SJCRH30 (cell line): ENCODE results near the gene TBC1D22A. TPM values are rescaled to one million over a fixed set of nuclear protein-coding genes. Genes with fewer than 3 reads are reported as not detected.

Source experiments
- DNase-seq, 2 experiments: peaks; one replicate each; pipeline ENCODE4 v3.0.0-alpha.2; 2015 to 2020
- H3K27ac ChIP-seq: fragments of 250-450 bp; sonication (Bioruptor Pico); 2 replicates; pipeline ENCODE4 v1.5.1; 2020; ENCODE audit warnings: mild to moderate bottlenecking, moderate library complexity
- H3K27me3 ChIP-seq: fragments of 250-450 bp; sonication (Bioruptor Pico); 2 replicates; pipeline ENCODE4 v1.5.1; 2020; ENCODE audit warnings: mild to moderate bottlenecking, moderate library complexity
- H3K36me3 ChIP-seq: fragments of 250-450 bp; sonication (Bioruptor Pico); 2 replicates; pipeline ENCODE4 v1.5.1; 2020; ENCODE audit warnings: mild to moderate bottlenecking, moderate library complexity
- H3K4me1 ChIP-seq: fragments of 250-450 bp; sonication (Bioruptor Pico); 2 replicates; pipeline ENCODE4 v1.5.1; 2020; ENCODE audit warnings: mild to moderate bottlenecking, moderate library complexity
- H3K4me3 ChIP-seq: fragments of 250-450 bp; sonication (Bioruptor Pico); 2 replicates; pipeline ENCODE4 v1.5.1; 2020; ENCODE audit warnings: mild to moderate bottlenecking, moderate library complexity
- H3K9me3 ChIP-seq: fragments of 250-450 bp; sonication (Bioruptor Pico); replicated peaks from 2 replicates; pipeline ENCODE4 v1.5.1; 2020; ENCODE audit warnings: mild to moderate bottlenecking, moderate library complexity
- total RNA-seq: library from RNA; depleted of rRNA; stranded (reverse); fragments of >200 nt; shearing (Covaris generic); gene quantifications from 2 replicates; pipeline ENCODE4 v1.2.3, GENCODE V29; 2014

Gene TBC1D22A
- total RNA-seq, 1 experiment from 2014 or later, result 8.9 TPM

DNA sequence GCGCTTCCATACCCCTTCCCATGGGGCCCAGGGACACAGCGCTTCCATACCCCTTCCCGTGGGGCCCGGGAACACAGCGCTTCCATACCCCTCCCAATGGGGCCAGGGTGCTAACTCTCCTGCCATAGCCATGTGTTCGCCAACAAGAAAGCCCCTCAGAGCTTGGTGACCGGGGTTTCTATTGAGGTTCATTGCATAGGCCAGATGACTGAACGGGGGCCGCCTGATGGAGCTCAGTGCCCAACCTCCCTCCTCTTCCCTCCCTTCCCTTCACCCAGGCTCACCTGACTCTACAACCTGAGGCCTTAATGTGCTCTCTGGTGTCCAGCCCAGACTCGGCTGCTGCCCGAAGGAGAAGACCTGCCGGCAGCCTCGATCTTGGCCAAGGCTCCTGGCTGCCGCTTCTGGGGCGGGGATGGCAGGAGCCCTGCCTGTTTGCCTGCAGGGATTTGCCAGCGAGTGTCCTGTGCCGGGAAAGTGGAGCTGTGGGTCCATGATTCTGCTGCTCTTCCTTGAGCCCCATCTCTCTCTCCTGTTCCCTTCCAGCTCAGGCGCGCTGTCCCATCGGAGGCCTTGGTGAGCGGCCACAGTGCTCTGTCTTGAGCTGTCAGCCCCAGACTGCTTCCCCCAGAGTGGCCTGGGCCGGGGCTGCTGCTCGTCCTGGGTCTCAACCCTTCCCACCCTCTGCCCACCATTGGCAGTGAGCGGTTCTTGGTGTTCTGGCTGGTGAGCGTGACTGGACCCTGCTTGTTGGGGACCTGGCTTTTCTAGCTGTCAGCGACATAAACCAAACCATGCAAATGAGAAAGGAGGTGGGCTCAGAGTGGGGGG lies 267.0 kb downstream of the TBC1D22A start:
- Histone ChIP-seq H3K9me3 (no peaks in the 10 kb centered on the region), H3K27me3 (no peaks in the 10 kb centered on the region), H3K4me3 (no peak overlapping the region), H3K4me1 (no peaks in the 10 kb centered on the region), H3K27ac (no peak overlapping the region), H3K36me3 (no peaks in the 10 kb centered on the region)
- no peak for DNase-seq

GRCh38 chr22:47030143-47030661 lies 267.8 kb downstream of the TBC1D22A start:
- Histone ChIP-seq H3K27ac (no peak overlapping the region), H3K27me3 (no peaks in the 10 kb centered on the region), H3K4me3 (no peak overlapping the region), H3K36me3 (no peaks in the 10 kb centered on the region), H3K4me1 (no peaks in the 10 kb centered on the region), H3K9me3 (no peaks in the 10 kb centered on the region)
- no peak for DNase-seq

GRCh38 chr22:47030881-47031627 lies 268.6 kb downstream of the TBC1D22A start:
- no peaks in the 10 kb centered on the region for H3K27me3 ChIP-seq
- H3K9me3 ChIP-seq, result no peaks in the 10 kb centered on the region
- no peaks in the 10 kb centered on the region for H3K4me1 ChIP-seq
- DNase-seq, result no peak
- H3K27ac ChIP-seq, result no peak overlapping the region
- H3K36me3 ChIP-seq, result no peaks in the 10 kb centered on the region
- H3K4me3 ChIP-seq, result no peak overlapping the region

- Histone ChIP-seq H3K9me3 (no peaks in the 10 kb centered on the region), H3K27me3 (no peaks in the 10 kb centered on the region), H3K36me3 (no peaks in the 10 kb centered on the region), H3K4me1 (no peaks in the 10 kb centered on the region), H3K4me3 (no peak overlapping the region), H3K27ac (no peak overlapping the region)
- DNase-seq, result no peak
Measured at GRCh38 chr22:47031628-47031915, 269.1 kb downstream of the TBC1D22A start.

GRCh38 chr22:47032091-47032943 lies 269.9 kb downstream of the TBC1D22A start:
- Histone ChIP-seq H3K27me3 (no peaks in the 10 kb centered on the region), H3K4me1 (no peaks in the 10 kb centered on the region), H3K27ac (no peak overlapping the region), H3K4me3 (no peak overlapping the region), H3K36me3 (no peaks in the 10 kb centered on the region), H3K9me3 (no peaks in the 10 kb centered on the region)
- no peak for DNase-seq

- no peak for DNase-seq
Measured at GRCh38 chr22:47032956-47033647, 270.7 kb downstream of the TBC1D22A start.

DNA sequence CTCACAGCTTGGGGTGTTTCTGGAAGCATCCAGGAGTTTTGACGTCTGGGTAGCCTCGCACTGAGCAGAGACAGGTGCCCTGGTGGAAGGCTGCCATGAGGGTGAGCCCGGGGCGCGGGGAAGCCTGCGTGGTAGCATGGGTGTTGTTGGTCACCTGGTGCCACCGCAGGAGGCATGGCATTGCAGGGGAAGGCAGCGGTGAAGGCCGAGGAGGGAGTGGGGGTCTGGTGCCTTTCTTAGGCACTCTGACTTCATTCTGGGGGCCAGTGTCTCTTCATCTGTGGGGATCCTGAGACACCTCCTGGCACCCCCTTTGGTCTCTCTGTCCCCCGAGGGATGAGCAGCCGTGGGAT lies 271.2 kb downstream of the TBC1D22A start:
- Histone ChIP-seq H3K4me3 (no peak overlapping the region), H3K9me3 (no peaks in the 10 kb centered on the region), H3K4me1 (no peaks in the 10 kb centered on the region), H3K27ac (no peak overlapping the region), H3K27me3 (no peaks in the 10 kb centered on the region), H3K36me3 (no peaks in the 10 kb centered on the region)
- DNase-seq, result no peak

More at GRCh38 chr22:47032956-47033647, 270.7 kb downstream of the TBC1D22A start:
- no peaks in the 10 kb centered on the region for H3K36me3 ChIP-seq
- no peaks in the 10 kb centered on the region for H3K9me3 ChIP-seq
- H3K27me3 ChIP-seq, result no peaks in the 10 kb centered on the region
- H3K4me1 ChIP-seq, result no peaks in the 10 kb centered on the region
- no peak overlapping the region for H3K27ac ChIP-seq
- H3K4me3 ChIP-seq, result no peak overlapping the region

DNA sequence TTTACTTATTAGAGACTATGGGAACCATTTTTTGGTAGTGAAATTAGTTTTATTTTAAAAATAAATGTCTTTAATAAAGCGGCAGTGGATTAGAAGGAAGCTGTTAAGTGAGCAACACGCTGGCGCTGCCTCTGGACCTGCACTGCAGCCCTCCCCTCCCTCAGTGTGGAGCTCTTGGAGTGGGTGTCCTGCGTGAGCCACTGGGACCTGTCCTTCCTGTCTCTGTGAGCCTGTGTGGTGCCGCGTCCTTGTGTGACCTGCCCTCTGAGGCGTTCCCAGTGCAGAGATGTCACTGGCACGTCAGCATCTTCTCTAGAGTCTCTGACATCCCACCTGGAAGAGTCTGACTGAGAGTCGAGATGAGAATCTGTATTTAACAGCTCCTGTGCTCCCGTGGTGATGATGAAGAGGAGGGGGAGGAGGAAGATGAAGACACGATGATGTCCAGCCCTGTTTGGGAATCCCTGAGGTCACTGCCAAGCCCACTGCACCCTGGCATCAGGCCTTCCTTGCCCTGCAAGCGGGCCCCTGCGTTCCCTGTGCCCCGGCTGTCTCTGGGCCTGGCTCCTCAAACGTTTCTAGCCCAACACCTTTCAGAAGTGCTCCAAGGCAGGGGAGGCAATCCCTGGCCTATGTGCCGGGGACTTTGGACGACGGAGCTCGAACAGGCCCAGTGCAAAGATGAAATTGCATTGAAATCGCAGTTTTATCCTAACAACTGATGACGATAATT lies 271.8 kb downstream of the TBC1D22A start:
- no peak overlapping the region for H3K4me3 ChIP-seq
- H3K9me3 ChIP-seq, result no peaks in the 10 kb centered on the region
- H3K4me1 ChIP-seq, result no peaks in the 10 kb centered on the region
- no peak overlapping the region for H3K27ac ChIP-seq
- H3K36me3 ChIP-seq, result no peaks in the 10 kb centered on the region
- no peaks in the 10 kb centered on the region for H3K27me3 ChIP-seq
- no peak for DNase-seq

- Histone ChIP-seq H3K9me3 (no peaks in the 10 kb centered on the region), H3K27me3 (no peaks in the 10 kb centered on the region), H3K4me1 (no peaks in the 10 kb centered on the region), H3K36me3 (no peaks in the 10 kb centered on the region), H3K27ac (no peak overlapping the region), H3K4me3 (no peak overlapping the region)
- no peak for DNase-seq
Measured at GRCh38 chr22:47034905-47035419, 272.5 kb downstream of the TBC1D22A start.

DNA sequence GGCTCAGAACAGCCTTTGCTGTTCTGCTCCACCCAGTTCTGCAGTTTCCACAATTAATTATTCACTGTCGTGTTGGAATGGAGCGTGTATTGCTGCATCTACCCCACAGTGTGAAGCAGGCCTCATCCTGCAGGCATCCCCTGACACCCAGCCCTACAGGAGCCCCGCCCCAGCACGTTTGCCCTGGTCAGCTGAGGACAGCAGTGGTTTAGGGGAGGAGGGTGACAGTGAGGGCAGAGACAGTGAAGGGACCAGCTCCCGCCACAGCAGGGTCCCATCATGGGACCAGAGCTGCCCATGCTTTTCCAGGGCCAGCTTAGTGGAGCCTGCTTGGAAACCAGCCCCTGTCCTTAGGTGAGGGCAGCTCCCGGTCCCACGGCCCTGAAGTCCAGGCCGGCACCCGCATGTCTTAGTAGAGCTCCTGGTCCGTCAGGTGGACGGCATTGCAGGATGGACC lies 273.0 kb downstream of the TBC1D22A start:
- Histone ChIP-seq H3K9me3 (no peaks in the 10 kb centered on the region), H3K4me3 (no peak overlapping the region), H3K4me1 (no peaks in the 10 kb centered on the region), H3K36me3 (no peaks in the 10 kb centered on the region), H3K27me3 (no peaks in the 10 kb centered on the region), H3K27ac (no peak overlapping the region)
- DNase-seq, result no peak

DNA sequence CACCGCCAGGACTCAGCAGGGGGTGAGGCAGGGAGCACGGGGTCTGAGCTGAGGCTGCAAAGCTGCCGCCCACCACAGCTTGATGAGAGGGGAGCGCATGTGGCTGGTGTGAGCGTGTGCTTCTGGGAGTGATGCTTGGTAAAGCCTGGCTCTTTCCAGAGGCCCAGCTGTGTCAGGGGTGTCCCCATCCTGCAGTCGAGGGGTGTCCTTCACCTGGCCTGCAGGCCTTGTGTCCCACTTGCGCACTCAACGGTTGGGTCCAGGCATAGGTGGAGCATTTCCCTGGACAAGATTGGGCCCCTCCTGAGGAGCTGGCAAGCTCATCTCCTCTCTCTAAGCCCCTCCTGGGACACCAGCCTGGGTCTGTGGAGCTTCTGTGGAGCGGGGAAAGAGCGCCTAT lies 273.9 kb downstream of the TBC1D22A start:
- Histone ChIP-seq H3K27ac (no peak overlapping the region), H3K9me3 (no peaks in the 10 kb centered on the region), H3K4me1 (no peaks in the 10 kb centered on the region), H3K4me3 (no peak overlapping the region), H3K36me3 (no peaks in the 10 kb centered on the region), H3K27me3 (no peaks in the 10 kb centered on the region)
- DNase-seq, result no peak

- H3K27me3 ChIP-seq, result no peaks in the 10 kb centered on the region
- H3K9me3 ChIP-seq, result no peaks in the 10 kb centered on the region
- no peaks in the 10 kb centered on the region for H3K36me3 ChIP-seq
- no peak overlapping the region for H3K27ac ChIP-seq
- no peak for DNase-seq
- no peak overlapping the region for H3K4me3 ChIP-seq
- no peaks in the 10 kb centered on the region for H3K4me1 ChIP-seq
Measured at GRCh38 chr22:47036936-47037485, 274.6 kb downstream of the TBC1D22A start.

DNA sequence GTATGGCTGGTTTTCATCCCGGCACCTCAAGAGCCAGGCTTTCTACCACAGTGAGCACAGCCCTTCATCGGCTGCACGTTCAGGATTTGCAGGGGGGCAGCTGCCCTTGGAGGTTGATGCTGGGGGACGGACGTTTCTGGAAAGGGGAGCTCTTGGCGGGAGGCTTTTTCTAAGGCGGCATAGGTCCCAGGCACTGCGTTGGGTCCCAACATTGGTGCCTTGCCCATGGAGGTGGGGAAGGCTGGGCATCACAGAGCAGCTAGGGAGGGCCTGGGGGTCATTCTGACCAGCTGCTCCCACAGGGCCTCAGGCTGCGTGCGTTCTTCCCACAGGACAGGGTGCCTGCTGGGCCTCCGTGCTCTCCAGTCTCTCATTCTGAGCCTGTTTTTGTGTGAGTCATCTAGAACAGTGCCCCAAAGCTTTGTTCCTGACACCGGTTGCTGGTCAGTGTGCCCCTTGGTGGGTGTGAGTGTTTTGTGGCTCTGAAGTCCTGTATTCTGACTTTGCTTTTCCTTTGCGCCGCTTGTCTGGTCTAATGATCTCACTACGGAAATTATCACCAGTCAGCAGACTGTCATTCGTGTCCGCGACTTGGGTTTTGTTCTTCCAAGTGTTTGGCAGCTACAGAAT lies 275.9 kb downstream of the TBC1D22A start:
- no peaks in the 10 kb centered on the region for H3K4me1 ChIP-seq
- DNase-seq, result no peak
- H3K27ac ChIP-seq, result no peak overlapping the region
- no peak overlapping the region for H3K4me3 ChIP-seq
- no peaks in the 10 kb centered on the region for H3K36me3 ChIP-seq
- H3K27me3 ChIP-seq, result no peaks in the 10 kb centered on the region
- H3K9me3 ChIP-seq, result no peaks in the 10 kb centered on the region
